K562 (cell line): ENCODE measurements around the gene NINJ1. TPM values are rescaled to one million over a fixed set of nuclear protein-coding genes. Genes with fewer than 3 reads are reported as not detected.

Experiments used
- ATAC-seq: fragments of 200-7000 bp; cut with Tn5 transposase; 3 replicates; pipeline ENCODE4 v1.9.1; 2020; ENCODE audit warnings: moderate library complexity
- BruUV-seq: library from RNA; stranded (reverse); fragments of 400-500 nt; replicated peaks from 2 replicates; lab custom pipeline; 2021; lab: Mats Ljungman, UMichigan
- CTCF ChIA-PET: fragments of 300-600 bp; formaldehyde crosslinking; extraction: SDS; loops from one replicate; lab custom pipeline; 2021; ENCODE audit warnings: low intra/inter-chr PET ratio; lab: Yijun Ruan, JAX
- POLR2A ChIA-PET: fragments of 300-600, 350-650 bp; sonication (Branson Sonifier 250); formaldehyde crosslinking; extraction: SDS; loops from one replicate; lab custom pipeline; 2021; ENCODE audit warnings: antibody characterized with exemption, inconsistent platforms; lab: Yijun Ruan, JAX
- DNase-seq, 4 experiments: peaks; one replicate each; pipeline versions ENCODE4 v3.0.0 to v3.0.0-alpha.2; 2011 to 2018; ENCODE audit warnings: low spot score in 3 of 4, mixed read lengths in 3 of 4; ENCODE audit errors: extremely low read depth in 1 of 4
- FAIRE-seq: peaks from 2 replicates; lab custom pipeline; 2011; peaks lifted over from hg19 to GRCh38; lab: Jason Lieb, UNC
- H2AFZ ChIP-seq: 2 replicates; pipeline ENCODE4 v1.6.0; 2011; ENCODE audit warnings: low read depth, low read length, control low read depth, inconsistent platforms
- H3K27ac ChIP-seq: fragments of 200-600 bp; 3 replicates; pipeline ENCODE4 v1.8.0; 2011; ENCODE audit warnings: low read depth, mild to moderate bottlenecking, control low read depth, inconsistent platforms, low read length, moderate library complexity, mixed read lengths; ENCODE audit errors: extremely low read depth
- H3K27me3 ChIP-seq, 2 experiments: fragments of 300-600 bp in 1 of 2; 2 replicates in 1 of 2; 3 replicates in 1 of 2; pipeline versions ENCODE4 v1.6.0 to v1.8.0; 2011; ENCODE audit warnings: inconsistent platforms in 2 of 2, low read length in 2 of 2, mild to moderate bottlenecking in 1 of 2, mixed read lengths in 1 of 2, moderate library complexity in 1 of 2; ENCODE audit not compliant: control insufficient read depth in 2 of 2, insufficient read depth in 2 of 2
- H3K36me3 ChIP-seq: fragments of 300-600 bp; 3 replicates; pipeline ENCODE4 v1.8.0; 2011; ENCODE audit warnings: mild to moderate bottlenecking, low read length, inconsistent platforms; ENCODE audit not compliant: control insufficient read depth, insufficient read depth
- H3K4me1 ChIP-seq, 2 experiments: fragments of 200-600 bp in 1 of 2; replicated peaks in 1 of 2; 2 replicates in 1 of 2; 3 replicates in 1 of 2; pipeline versions ENCODE4 v1.5.1 to v1.8.0; 2011; ENCODE audit warnings: inconsistent platforms in 2 of 2, low read length in 2 of 2, mild to moderate bottlenecking in 1 of 2, mixed read lengths in 1 of 2, moderate library complexity in 1 of 2; ENCODE audit not compliant: control insufficient read depth in 2 of 2, insufficient read depth in 2 of 2
- H3K4me2 ChIP-seq: 2 replicates; pipeline ENCODE4 v1.6.1; 2011; ENCODE audit warnings: low read length, control low read depth, inconsistent platforms, mixed read lengths; ENCODE audit not compliant: insufficient read depth
- H3K4me3 ChIP-seq: fragments of 200-600 bp; sonication (generic), shearing (Covaris generic); 2 replicates; pipeline ENCODE4 v1.5.1; 2016; ENCODE audit warnings: control low read depth, inconsistent platforms
- H3K79me2 ChIP-seq: fragments of 200-600 bp; 3 replicates; pipeline ENCODE4 v1.8.0; 2011; ENCODE audit warnings: low read length, inconsistent platforms; ENCODE audit not compliant: control insufficient read depth, insufficient read depth
- H3K9ac ChIP-seq, 2 experiments: 2 replicates each; pipeline versions ENCODE4 v1.6.0 to v1.6.1; 2011; ENCODE audit warnings: low read depth in 2 of 2, low read length in 2 of 2, control low read depth in 1 of 2, inconsistent platforms in 1 of 2, mild to moderate bottlenecking in 1 of 2, mixed read lengths in 1 of 2; ENCODE audit not compliant: insufficient read depth in 1 of 2
- H3K9me1 ChIP-seq: one replicate; pipeline ENCODE4 v1.6.0; 2011; ENCODE audit warnings: inconsistent platforms, mild to moderate bottlenecking, low read length, moderate library complexity; ENCODE audit not compliant: control insufficient read depth, insufficient read depth
- H3K9me3 ChIP-seq: replicated peaks from 2 replicates; pipeline ENCODE4 v1.5.1; 2011; ENCODE audit warnings: low read depth, low read length, inconsistent platforms; ENCODE audit not compliant: control insufficient read depth, insufficient read depth
- H4K20me1 ChIP-seq: replicated peaks from 2 replicates; pipeline ENCODE4 v1.6.1; 2011; ENCODE audit warnings: low read length, inconsistent platforms, mixed read lengths; ENCODE audit not compliant: control insufficient read depth, insufficient read depth
- ARID3B ChIP-seq: fragments of 250-450 bp; sonication (Bioruptor Pico); IDR thresholded peaks from 2 replicates; pipeline ENCODE4 v1.4.0; 2020; ENCODE audit warnings: borderline replicate concordance
- E2F8 ChIP-seq: fragments of 450-650 bp; IDR thresholded peaks from 2 replicates; pipeline ENCODE4 v1.7.1; 2018; ENCODE audit warnings: mild to moderate bottlenecking, low read depth; ENCODE audit not compliant: partially characterized antibody
- HOMEZ ChIP-seq: fragments of 250-450 bp; sonication (Bioruptor Pico); IDR thresholded peaks from 2 replicates; pipeline ENCODE4 v1.4.0; 2020; ENCODE audit warnings: mild to moderate bottlenecking, moderate library complexity
- KAT8 ChIP-seq: fragments of 450-650 bp; IDR thresholded peaks from 2 replicates; pipeline ENCODE4 v1.6.1; 2016; ENCODE audit warnings: low read depth, mild to moderate bottlenecking
- MXD1 ChIP-seq: fragments of 250-450 bp; sonication (Bioruptor Pico); IDR thresholded peaks from 2 replicates; pipeline ENCODE4 v1.8.0; 2021; ENCODE audit warnings: borderline replicate concordance, mild to moderate bottlenecking, moderate library complexity; ENCODE audit not compliant: poor library complexity, severe bottlenecking
- ZNF589 ChIP-seq: fragments of 200-800 bp; sonication (Bioruptor generic); IDR thresholded peaks from 2 replicates; pipeline ENCODE4 v1.6.1; 2016; ENCODE audit warnings: low read depth, missing genetic modification characterization, missing compliant biosample characterization
- WGBS: fragments of 100-300 bp; shearing (Covaris generic); methylation state at CpG from one replicate; pipeline ENCODE4 v1.1.6; 2016; ENCODE audit warnings: low coverage, mixed read lengths; ENCODE audit not compliant: insufficient coverage; ENCODE audit errors: missing lambda C conversion rate; 5-methylcytosine and 5-hydroxymethylcytosine counted together
- in situ Hi-C: fragments of 300-500 bp; cut with MboI; formaldehyde crosslinking; loops from 4 replicates; pipeline ENCODE4 v1.15.0; 2018; ENCODE audit warnings: inconsistent platforms, mixed read lengths
- intact Hi-C: fragments of 100-400 bp; cut with micrococcal nuclease; formaldehyde crosslinking; loops from 2 replicates; pipeline ENCODE4 v1.14.2; 2022
- polyA plus RNA-seq, 8 experiments: library from polyadenylated mRNA; depleted of rRNA in 4 of 8; stranded (reverse) in 5 of 8; unstranded in 3 of 8; fragments of >200 nt; fragmentation: Nextera tagmentation in 2 of 8; fragmentation: Illumina TruSeq in 1 of 8; extraction: Ambion mirVana in 2 of 8; extraction: Trizol in 1 of 8; gene quantifications; 2 replicates each; pipeline versions ENCODE4 v1.2.1 to v1.2.3, GENCODE V29; 2011 to 2014; ENCODE audit warnings: inconsistent platforms in 1 of 8, missing spikeins in 1 of 8
- total RNA-seq, 7 experiments: library from RNA; depleted of rRNA in 6 of 7; stranded (reverse); fragments of >200 nt in 6 of 7; fragmentation: Illumina TruSeq in 2 of 7; extraction: Trizol in 2 of 7; gene quantifications; 2 replicates each; pipeline versions ENCODE4 v1.2.1 to v1.2.3, GENCODE V29; 2011 to 2021; ENCODE audit warnings: low replicate concordance in 1 of 7

NINJ1 gene
- total and polyA plus RNA-seq, 9 of the 15 experiments (the other 6 are each of a cell fraction or from before 2014, with no cell fraction given), result 0.13 to 8.4 (median 4.9) TPM

GRCh38 chr9:93107825-93108161, 26.3 kb downstream of the NINJ1 start:
- no peak for ATAC-seq

More at GRCh38 chr9:93107825-93108161, 26.3 kb downstream of the NINJ1 start:
- Histone ChIP-seq H3K36me3 (peaks cover under 1% of the 10 kb centered on the region; the same call in 1 of the 3 replicates), H3K9me3 (no peaks in the 10 kb centered on the region), H3K9ac (peak overlapping the region in 1 of 2 experiments; percentile 17; a peak in 1 of 4 replicates), H4K20me1 (no peaks in the 10 kb centered on the region), H3K9me1 (no peaks in the 10 kb centered on the region), H3K27ac (no peak overlapping the region), H3K79me2 (no peaks in the 10 kb centered on the region), H3K27me3 (no peaks in the 10 kb centered on the region), H2AFZ (no peak overlapping the region), H3K4me3 (no peak overlapping the region), H3K4me1 (peaks cover 18 to 38% of the 10 kb centered on the region in 2 experiments; a peak in 4 of 5 replicates), H3K4me2 (peak overlapping the region; percentile 40; the same call in 1 of the 2 replicates)
- intact Hi-C loops (loop anchor here (2.0 to 5.0 kb wide), 5 partner anchors 45 to 205 kb away; no protein-coding TSS in a partner anchor), in situ Hi-C loops (loop anchor here (10.0 kb wide), 1 partner anchor 197 kb away; no protein-coding TSS in a partner anchor)
- FAIRE-seq, result no peak
- BruUV-seq, result no TSS peak
- ChIA-PET CTCF (interaction anchor here (2.0 kb wide), 1 partner anchor 197 kb away, joined by 11 read pairs; no protein-coding TSS in a partner anchor), POLR2A (interaction anchor here (1.0 to 2.5 kb wide), 3 partner anchors 10 to 1060 kb away, joined by 3 to 16 read pairs (median 5); partner anchors contain the start of gene CARD19)
- no peak for DNase-seq
- WGBS, result 32% methylated on average over 5 of the region's 6 CpGs
- TF ChIP-seq E2F8, result no peak
- TF ChIP-seq KAT8, result no peak
- no peak for TF ChIP-seq ARID3B (CRISPR knock-in tag)
- no peak for TF ChIP-seq HOMEZ
- TF ChIP-seq ZNF589, result no peak
- TF ChIP-seq MXD1 (CRISPR knock-in tag), result no peak
